ENCODE data around the gene TUT1.
"Not testable (repeated sequence)": the region's sequence is repeated elsewhere in the genome, so short reads cannot be mapped to it uniquely, and the experiment has no call there.

TUT1 gene

DNA sequence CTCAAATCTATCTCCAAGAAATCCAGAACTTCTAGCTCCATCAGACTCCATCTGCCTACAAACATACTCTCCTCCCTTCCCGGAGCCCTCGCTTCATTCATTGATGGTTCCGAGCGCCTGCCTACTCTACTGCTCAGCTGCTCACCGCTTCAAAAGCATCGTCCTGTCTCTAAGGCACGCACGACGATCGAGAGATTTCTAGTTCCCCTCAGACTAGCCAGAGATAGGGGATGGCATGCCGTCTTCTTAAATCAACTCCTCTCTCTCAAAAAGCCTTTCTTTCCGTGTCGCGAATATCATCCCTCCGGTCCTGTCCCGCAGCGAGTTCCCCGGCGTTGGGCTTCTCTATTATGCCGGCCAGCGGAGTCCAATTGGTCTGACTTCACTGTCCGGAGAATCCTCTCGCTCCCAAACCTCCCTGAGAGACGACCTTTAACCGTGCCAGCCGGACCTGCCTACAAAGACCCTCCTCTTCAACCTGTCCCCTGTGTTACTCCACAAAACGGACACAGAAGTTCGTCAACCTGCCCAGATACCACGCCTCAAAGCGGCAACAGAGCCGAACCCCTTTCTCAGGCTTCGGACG lies 18.2 kb downstream of the TUT1 start:
- Histone ChIP-seq H3K9ac (peak overlapping the region; percentile 69), H2AFZ (ENCODE audit: low read depth) (peak overlapping the region; percentile 25; the same call in 1 of the 2 replicates), H3K4me1 (ENCODE audit: low read depth, poor library complexity, severe bottlenecking) (peaks cover 37% of the 10 kb centered on the region), H3K27ac (peak overlapping the region; percentile 50), H3K79me2 (ENCODE audit: insufficient read depth, low read depth) (peaks cover 52% of the 10 kb centered on the region), H3K36me3 (ENCODE audit: insufficient read depth) (peaks cover 38% of the 10 kb centered on the region; the same call in 1 of the 2 replicates), H4K20me1 (ENCODE audit: insufficient read depth) (no peaks in the 10 kb centered on the region), H3K4me2 (peak overlapping the region; percentile 66), H3K27me3 (ENCODE audit: insufficient read depth, low read depth) (no peaks in the 10 kb centered on the region), H3K4me3 (IDR thresholded peaks at IDR 0.05; ENCODE audit: insufficient read depth, low read depth, low read length) (peak overlapping the region; percentile 63)
- no peak for TF ChIP-seq CTCF (conservative IDR thresholded peaks at IDR 0.05; ENCODE audit: low read depth, low read length)

DNA sequence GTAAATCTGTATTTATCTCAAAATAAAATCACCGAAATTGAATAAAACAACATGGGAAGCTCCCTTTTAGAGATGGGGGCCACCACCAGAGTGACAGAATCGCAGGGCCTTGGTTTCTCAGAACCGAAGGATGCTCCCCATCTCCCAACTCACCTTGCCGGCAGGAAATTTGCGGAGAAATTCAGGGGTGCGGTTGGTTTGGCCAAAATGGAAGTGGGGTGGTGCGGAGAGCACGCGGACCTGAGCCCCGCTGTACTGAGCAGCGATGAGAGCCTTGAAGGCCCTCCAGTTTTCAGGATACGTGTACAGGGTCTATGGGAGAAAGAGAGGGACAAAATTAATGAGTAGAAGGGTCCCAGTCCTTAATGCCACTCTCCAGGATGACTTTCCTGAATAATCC lies 18.9 kb downstream of the TUT1 start:
- Histone ChIP-seq H3K36me3 (ENCODE audit: insufficient read depth) (peaks cover 38% of the 10 kb centered on the region; the same call in 1 of the 2 replicates), H4K20me1 (ENCODE audit: insufficient read depth) (no peaks in the 10 kb centered on the region), H3K27me3 (ENCODE audit: insufficient read depth, low read depth) (no peaks in the 10 kb centered on the region), H3K4me3 (IDR thresholded peaks at IDR 0.05; ENCODE audit: insufficient read depth, low read depth, low read length) (no peak overlapping the region), H3K79me2 (ENCODE audit: insufficient read depth, low read depth) (peaks cover 58% of the 10 kb centered on the region), H2AFZ (ENCODE audit: low read depth) (no peak overlapping the region), H3K9ac (peak overlapping the region; percentile 69; the same call in 1 of the 2 replicates), H3K4me2 (peak overlapping the region; percentile 66), H3K4me1 (ENCODE audit: low read depth, poor library complexity, severe bottlenecking) (peaks cover 42% of the 10 kb centered on the region), H3K27ac (peak overlapping the region; percentile 50; the same call in 1 of the 2 replicates)
- no peak for TF ChIP-seq CTCF (conservative IDR thresholded peaks at IDR 0.05; ENCODE audit: low read depth, low read length)

- H3K4me3 ChIP-seq (IDR thresholded peaks at IDR 0.05; ENCODE audit: insufficient read depth, low read depth, low read length); H3K27me3 ChIP-seq (ENCODE audit: insufficient read depth, low read depth); H2AFZ ChIP-seq (ENCODE audit: low read depth); H3K27ac ChIP-seq; H4K20me1 ChIP-seq (ENCODE audit: insufficient read depth); H3K9ac ChIP-seq: not testable (repeated sequence)
- peaks cover 66% of the 10 kb centered on the region for H3K79me2 ChIP-seq (ENCODE audit: insufficient read depth, low read depth)
- peak overlapping the region; percentile 66; the same call in 1 of the 2 replicates for H3K4me2 ChIP-seq
- peaks cover 38% of the 10 kb centered on the region; the same call in 1 of the 2 replicates for H3K36me3 ChIP-seq (ENCODE audit: insufficient read depth)
- H3K4me1 ChIP-seq (ENCODE audit: low read depth, poor library complexity, severe bottlenecking), result peaks cover 48% of the 10 kb centered on the region
Observed at GRCh38 chr11:62571493-62571892, 19.8 kb downstream of the TUT1 start.

DNA sequence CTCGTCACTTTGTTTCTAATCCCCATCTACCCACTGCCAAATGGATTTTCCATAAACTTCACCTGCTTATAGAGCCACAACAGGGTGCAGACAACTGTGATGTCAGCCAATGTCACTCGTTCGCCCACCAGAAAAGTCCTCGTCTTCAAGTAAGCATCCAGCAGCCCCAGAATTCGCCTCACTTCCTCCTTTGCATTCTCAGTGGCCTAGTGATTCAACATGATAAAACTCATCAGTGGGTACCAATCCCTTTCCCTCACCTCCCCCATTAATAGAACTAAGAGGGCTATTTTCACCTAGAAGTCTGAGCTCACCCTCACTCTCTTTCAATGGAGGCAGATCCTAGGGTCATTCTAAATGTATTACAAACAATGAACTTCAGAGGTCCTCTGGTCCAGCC lies 20.4 kb downstream of the TUT1 start:
- Histone ChIP-seq H3K4me1 (ENCODE audit: low read depth, poor library complexity, severe bottlenecking) (peaks cover 51% of the 10 kb centered on the region), H3K79me2 (ENCODE audit: insufficient read depth, low read depth) (peaks cover 72% of the 10 kb centered on the region), H3K4me2 (peak overlapping the region; percentile 29; the same call in 1 of the 2 replicates), H3K36me3 (ENCODE audit: insufficient read depth) (peaks cover 38% of the 10 kb centered on the region; the same call in 1 of the 2 replicates)
- not testable (repeated sequence) for H3K27me3 ChIP-seq (ENCODE audit: insufficient read depth, low read depth); H3K27ac ChIP-seq; H2AFZ ChIP-seq (ENCODE audit: low read depth); H3K9ac ChIP-seq; H3K4me3 ChIP-seq (IDR thresholded peaks at IDR 0.05; ENCODE audit: insufficient read depth, low read depth, low read length); H4K20me1 ChIP-seq (ENCODE audit: insufficient read depth)

- H3K4me3 ChIP-seq (IDR thresholded peaks at IDR 0.05; ENCODE audit: insufficient read depth, low read depth, low read length), result no peak overlapping the region
- H4K20me1 ChIP-seq (ENCODE audit: insufficient read depth), result no peaks in the 10 kb centered on the region
- peaks cover 85% of the 10 kb centered on the region for H3K79me2 ChIP-seq (ENCODE audit: insufficient read depth, low read depth)
- H3K4me2 ChIP-seq, result no peak overlapping the region
- no peak for TF ChIP-seq CTCF (conservative IDR thresholded peaks at IDR 0.05; ENCODE audit: low read depth, low read length)
- H3K4me1 ChIP-seq (ENCODE audit: low read depth, poor library complexity, severe bottlenecking), result peaks cover 60% of the 10 kb centered on the region
- no peaks in the 10 kb centered on the region for H3K27me3 ChIP-seq (ENCODE audit: insufficient read depth, low read depth)
- peaks cover 41% of the 10 kb centered on the region; the same call in 1 of the 2 replicates for H3K36me3 ChIP-seq (ENCODE audit: insufficient read depth)
- peak overlapping the region; percentile 6; the same call in 1 of the 2 replicates for H3K27ac ChIP-seq
- H2AFZ ChIP-seq (ENCODE audit: low read depth), result no peak overlapping the region
- H3K9ac ChIP-seq, result no peak overlapping the region
Observed at GRCh38 chr11:62569611-62570010, 21.7 kb downstream of the TUT1 start.

All from KMS-11 (cell line).